Bronchial epithelial cell (primary cell): ENCODE results near the gene ZDHHC24. TPM values are rescaled to one million over a fixed set of nuclear protein-coding genes. Genes with fewer than 3 reads are reported as not detected.

Source experiments
- DNase-seq: peaks from one replicate; pipeline ENCODE4 v3.0.0-alpha.2; 2010; ENCODE audit warnings: low read depth
- FAIRE-seq: peaks from 2 replicates; lab custom pipeline; 2011; peaks lifted over from hg19 to GRCh38; lab: Jason Lieb, UNC
- H3K27me3 ChIP-seq: 2 replicates; pipeline ENCODE4 v1.5.1; 2011; ENCODE audit warnings: low read length; ENCODE audit not compliant: control insufficient read depth, insufficient read depth
- H3K36me3 ChIP-seq: 2 replicates; pipeline ENCODE4 v1.5.1; 2011; ENCODE audit warnings: low read length; ENCODE audit not compliant: control insufficient read depth, insufficient read depth
- H3K4me3 ChIP-seq: 2 replicates; pipeline ENCODE4 v1.5.1; 2011; ENCODE audit warnings: mild to moderate bottlenecking, low read depth, low read length, control low read depth
- total RNA-seq: library from RNA; depleted of rRNA; stranded (reverse); fragments of >200 nt; gene quantifications from 2 replicates; pipeline ENCODE4 v1.2.1, GENCODE V29; 2014
- TF ChIP-seq, protein P1 (sequence below): IDR thresholded peaks from 2 replicates; pipeline ENCODE4 v1.5.1; 2011; ENCODE audit warnings: mild to moderate bottlenecking, moderate library complexity, low read length, control low read depth, inconsistent platforms; ENCODE audit not compliant: insufficient read depth, severe bottlenecking

ZDHHC24 gene
- total RNA-seq, 1 donor from 2014 or later = 8.4 TPM

DNA sequence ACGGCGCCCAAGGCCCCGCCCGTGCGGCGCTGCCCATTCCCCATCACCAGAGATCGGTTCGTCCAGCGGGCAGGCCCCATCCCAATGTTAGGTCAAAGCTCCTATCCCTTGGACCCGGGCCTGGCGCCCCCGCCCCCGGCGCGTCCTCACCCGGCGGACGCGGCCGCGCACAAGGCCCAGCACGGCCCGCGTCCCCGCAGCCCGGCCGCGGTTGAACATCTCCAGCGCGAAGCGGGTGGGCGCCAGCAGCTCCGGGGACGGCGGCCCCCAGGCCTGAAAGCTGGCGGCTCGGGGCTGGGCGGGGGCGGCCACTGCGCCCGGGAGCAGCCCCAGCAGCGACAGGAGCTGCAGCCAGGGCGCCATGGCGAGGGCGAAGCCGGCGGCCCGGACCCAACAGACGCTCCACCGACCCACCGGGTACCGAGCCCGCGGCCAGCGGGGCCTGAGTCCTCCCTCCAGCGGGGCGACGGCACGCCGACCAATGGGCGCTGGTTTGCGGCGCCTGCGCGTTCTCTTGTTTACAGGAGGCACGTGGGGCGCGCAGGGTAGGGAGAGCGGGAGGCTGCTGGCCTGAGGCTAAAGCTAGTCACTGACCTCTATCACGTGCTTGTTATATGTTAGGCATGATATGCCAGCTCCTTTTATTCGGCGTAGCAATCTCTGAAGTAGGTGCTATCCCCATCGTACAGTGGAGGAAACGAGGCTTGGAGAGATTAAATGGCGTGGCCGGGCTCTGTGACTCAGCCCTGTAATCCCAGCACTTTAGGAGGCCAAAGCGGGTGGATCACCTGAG lies 22.5 kb upstream of the ZDHHC24 start, which contains the start of gene CTSF:
Gene CTSF (minus strand): TSS at position 483 of the 793 bp plus-strand sequence. CDS start 120 bp downstream, at position 363.
- DNase-seq (peak; percentile 67), FAIRE-seq (no peak)
- Histone ChIP-seq H3K27me3 (peaks cover 6% of the 10 kb centered on the region), H3K36me3 (no peaks in the 10 kb centered on the region), H3K4me3 (peak within 1 kb of the TSS; percentile 41)
- TF ChIP-seq, protein P1, sequence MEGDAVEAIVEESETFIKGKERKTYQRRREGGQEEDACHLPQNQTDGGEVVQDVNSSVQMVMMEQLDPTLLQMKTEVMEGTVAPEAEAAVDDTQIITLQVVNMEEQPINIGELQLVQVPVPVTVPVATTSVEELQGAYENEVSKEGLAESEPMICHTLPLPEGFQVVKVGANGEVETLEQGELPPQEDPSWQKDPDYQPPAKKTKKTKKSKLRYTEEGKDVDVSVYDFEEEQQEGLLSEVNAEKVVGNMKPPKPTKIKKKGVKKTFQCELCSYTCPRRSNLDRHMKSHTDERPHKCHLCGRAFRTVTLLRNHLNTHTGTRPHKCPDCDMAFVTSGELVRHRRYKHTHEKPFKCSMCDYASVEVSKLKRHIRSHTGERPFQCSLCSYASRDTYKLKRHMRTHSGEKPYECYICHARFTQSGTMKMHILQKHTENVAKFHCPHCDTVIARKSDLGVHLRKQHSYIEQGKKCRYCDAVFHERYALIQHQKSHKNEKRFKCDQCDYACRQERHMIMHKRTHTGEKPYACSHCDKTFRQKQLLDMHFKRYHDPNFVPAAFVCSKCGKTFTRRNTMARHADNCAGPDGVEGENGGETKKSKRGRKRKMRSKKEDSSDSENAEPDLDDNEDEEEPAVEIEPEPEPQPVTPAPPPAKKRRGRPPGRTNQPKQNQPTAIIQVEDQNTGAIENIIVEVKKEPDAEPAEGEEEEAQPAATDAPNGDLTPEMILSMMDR = no peak

DNA sequence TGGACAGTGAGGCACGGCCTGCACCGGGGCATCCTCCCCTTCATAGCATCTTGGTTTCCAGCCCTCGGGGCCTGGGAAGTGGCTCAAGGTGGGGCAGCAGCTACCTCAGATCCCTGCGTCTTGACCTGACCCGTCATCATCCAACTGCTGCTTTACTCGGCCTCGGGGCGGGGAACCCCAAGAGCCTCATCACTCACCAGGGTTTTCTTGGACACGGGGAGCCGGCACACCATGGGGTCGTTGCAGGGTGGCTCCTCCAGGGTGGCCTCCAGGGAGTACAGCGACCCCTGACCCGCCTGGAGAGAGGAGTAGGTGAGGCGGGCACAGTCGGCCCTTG lies 21.9 kb upstream of the ZDHHC24 start:
- DNase-seq = no peak
- H3K27me3 ChIP-seq = peaks cover 6% of the 10 kb centered on the region
- no peak for FAIRE-seq
- H3K4me3 ChIP-seq = no peak overlapping the region
- H3K36me3 ChIP-seq = no peaks in the 10 kb centered on the region
- TF ChIP-seq, protein P1 = no peak

DNA sequence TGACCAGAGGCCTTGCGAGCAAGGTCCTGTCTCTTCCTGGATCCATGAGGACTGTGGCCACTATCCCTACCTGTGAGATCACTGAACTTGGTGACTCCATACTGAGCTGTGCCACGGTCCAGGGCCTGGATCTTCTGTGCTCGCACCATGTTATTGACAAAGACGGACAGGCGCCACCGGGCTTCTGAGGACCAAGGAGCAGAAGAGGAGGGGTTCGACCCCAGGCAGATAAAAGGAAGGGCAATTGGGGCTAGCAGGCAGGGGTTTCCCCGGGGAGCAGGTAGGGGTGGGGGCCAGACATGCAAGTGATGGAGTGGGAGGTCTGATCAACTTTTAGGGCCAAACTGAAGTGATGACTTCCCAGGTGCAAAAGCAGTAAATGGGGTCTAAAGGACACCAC lies 20.4 kb upstream of the ZDHHC24 start:
- no peaks in the 10 kb centered on the region for H3K36me3 ChIP-seq
- DNase-seq = no peak
- H3K27me3 ChIP-seq = peaks cover 6% of the 10 kb centered on the region
- no peak overlapping the region for H3K4me3 ChIP-seq
- FAIRE-seq = peak; percentile 23
- TF ChIP-seq, protein P1 = no peak

DNA sequence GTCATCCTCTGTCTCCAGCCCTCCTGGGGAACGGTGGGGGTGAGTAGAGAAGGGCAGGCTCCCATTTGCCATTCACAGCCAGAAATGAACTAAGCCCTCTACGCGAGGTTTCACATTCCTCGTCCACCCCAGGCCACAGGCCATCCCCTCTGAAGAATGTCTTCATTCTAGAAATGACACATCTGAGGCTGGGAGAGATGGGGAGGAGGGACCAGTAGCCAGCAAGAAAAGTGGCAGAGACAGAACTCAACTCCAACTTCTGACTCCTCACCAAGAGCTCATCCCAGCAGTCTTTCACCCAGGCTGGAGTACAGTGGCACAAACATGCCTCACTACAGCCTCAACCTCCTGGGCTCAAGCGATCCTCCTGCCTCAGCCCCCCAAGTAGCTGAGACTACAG lies 19.1 kb upstream of the ZDHHC24 start:
- no peak for DNase-seq
- TF ChIP-seq, protein P1 = no peak
- no peak for FAIRE-seq
- no peak overlapping the region for H3K4me3 ChIP-seq
- H3K27me3 ChIP-seq = peaks cover 8% of the 10 kb centered on the region
- H3K36me3 ChIP-seq = no peaks in the 10 kb centered on the region

DNA sequence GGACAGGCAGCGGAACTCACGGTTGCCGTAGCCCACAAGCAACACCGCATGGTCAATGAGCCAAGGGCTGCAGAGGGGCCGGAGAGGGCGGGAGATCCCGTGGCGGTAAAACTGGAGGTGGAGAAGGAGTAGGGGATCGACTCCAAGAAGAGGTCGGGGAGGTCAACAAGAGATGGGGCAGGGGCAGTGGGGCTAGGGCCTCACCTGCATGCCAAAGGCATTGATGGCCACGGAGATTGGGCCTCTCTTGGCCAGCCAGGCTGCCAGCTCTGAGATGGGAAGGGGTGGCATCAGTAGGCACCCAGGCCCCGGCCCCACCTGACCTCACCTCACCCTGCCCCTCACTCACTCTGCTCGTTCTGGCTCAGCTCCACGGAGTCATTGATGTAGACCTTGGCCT lies 18.7 kb upstream of the ZDHHC24 start:
- Histone ChIP-seq H3K36me3 (no peaks in the 10 kb centered on the region), H3K27me3 (peaks cover 8% of the 10 kb centered on the region), H3K4me3 (no peak overlapping the region)
- TF ChIP-seq, protein P1 = no peak
- FAIRE-seq (no peak), DNase-seq (no peak)
